ENCODE measurements around the gene HTRA1.

DNA sequence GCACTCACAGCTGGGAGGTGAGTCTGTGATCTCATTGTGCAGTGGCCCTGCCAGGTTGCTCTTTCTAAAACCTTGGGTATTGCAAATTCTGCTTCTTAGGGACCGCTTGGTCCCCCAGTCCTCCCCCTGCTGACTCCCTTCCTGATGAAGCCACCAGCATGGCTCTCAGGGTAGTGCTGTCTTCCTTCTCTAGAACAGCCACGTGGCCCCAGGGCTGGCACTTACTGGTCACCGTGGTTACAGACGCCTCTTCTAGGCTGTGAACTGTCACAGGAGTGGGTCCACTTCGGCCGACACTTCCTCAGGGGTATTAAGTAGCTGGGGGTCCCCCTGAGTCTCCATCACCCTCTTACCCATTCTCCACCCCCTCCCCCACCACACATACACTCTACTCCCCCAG, 2.7 kb upstream of the HTRA1 start:
- TF ChIP-seq, protein P1, sequence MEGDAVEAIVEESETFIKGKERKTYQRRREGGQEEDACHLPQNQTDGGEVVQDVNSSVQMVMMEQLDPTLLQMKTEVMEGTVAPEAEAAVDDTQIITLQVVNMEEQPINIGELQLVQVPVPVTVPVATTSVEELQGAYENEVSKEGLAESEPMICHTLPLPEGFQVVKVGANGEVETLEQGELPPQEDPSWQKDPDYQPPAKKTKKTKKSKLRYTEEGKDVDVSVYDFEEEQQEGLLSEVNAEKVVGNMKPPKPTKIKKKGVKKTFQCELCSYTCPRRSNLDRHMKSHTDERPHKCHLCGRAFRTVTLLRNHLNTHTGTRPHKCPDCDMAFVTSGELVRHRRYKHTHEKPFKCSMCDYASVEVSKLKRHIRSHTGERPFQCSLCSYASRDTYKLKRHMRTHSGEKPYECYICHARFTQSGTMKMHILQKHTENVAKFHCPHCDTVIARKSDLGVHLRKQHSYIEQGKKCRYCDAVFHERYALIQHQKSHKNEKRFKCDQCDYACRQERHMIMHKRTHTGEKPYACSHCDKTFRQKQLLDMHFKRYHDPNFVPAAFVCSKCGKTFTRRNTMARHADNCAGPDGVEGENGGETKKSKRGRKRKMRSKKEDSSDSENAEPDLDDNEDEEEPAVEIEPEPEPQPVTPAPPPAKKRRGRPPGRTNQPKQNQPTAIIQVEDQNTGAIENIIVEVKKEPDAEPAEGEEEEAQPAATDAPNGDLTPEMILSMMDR (IDR thresholded peaks at IDR 0.05; ENCODE audit: insufficient read depth, low read length, poor library complexity, severe bottlenecking) = no peak
- TF ChIP-seq EZH2phosphoT487 (conservative IDR thresholded peaks at IDR 0.05; ENCODE audit: low read length) = no peak

Measured in SU-DHL-6 (cell line).